WERI-Rb-1 (cell line): ENCODE results near the gene CYP27C1.

Source experiments
- DNase-seq: peaks from one replicate; pipeline ENCODE4 v3.0.0-alpha.2; 2020
- H3K27ac ChIP-seq: fragments of 250-450 bp; sonication (Bioruptor Pico); 2 replicates; pipeline ENCODE4 v1.5.1; 2020; ENCODE audit warnings: mild to moderate bottlenecking, moderate library complexity
- H3K27me3 ChIP-seq: fragments of 250-450 bp; sonication (Bioruptor Pico); 2 replicates; pipeline ENCODE4 v1.5.1; 2021; ENCODE audit warnings: mild to moderate bottlenecking, low read depth, moderate library complexity; ENCODE audit not compliant: insufficient read depth, severe bottlenecking
- H3K36me3 ChIP-seq: fragments of 250-450 bp; sonication (Bioruptor Pico); 2 replicates; pipeline ENCODE4 v1.5.1; 2020; ENCODE audit warnings: mild to moderate bottlenecking, moderate library complexity
- H3K4me3 ChIP-seq: 2 replicates; pipeline ENCODE4 v1.5.1; 2011; ENCODE audit warnings: low read depth, mild to moderate bottlenecking, control low read depth, low read length
- H3K9me3 ChIP-seq: fragments of 250-450 bp; sonication (Bioruptor Pico); 2 replicates; pipeline ENCODE4 v1.5.1; 2021; ENCODE audit warnings: mild to moderate bottlenecking, moderate library complexity; ENCODE audit not compliant: severe bottlenecking
- CTCF ChIP-seq: IDR thresholded peaks from 2 replicates; pipeline ENCODE4 v1.5.1; 2011; ENCODE audit warnings: low read depth, mild to moderate bottlenecking, control low read depth, inconsistent platforms, low read length

Gene CYP27C1

DNA sequence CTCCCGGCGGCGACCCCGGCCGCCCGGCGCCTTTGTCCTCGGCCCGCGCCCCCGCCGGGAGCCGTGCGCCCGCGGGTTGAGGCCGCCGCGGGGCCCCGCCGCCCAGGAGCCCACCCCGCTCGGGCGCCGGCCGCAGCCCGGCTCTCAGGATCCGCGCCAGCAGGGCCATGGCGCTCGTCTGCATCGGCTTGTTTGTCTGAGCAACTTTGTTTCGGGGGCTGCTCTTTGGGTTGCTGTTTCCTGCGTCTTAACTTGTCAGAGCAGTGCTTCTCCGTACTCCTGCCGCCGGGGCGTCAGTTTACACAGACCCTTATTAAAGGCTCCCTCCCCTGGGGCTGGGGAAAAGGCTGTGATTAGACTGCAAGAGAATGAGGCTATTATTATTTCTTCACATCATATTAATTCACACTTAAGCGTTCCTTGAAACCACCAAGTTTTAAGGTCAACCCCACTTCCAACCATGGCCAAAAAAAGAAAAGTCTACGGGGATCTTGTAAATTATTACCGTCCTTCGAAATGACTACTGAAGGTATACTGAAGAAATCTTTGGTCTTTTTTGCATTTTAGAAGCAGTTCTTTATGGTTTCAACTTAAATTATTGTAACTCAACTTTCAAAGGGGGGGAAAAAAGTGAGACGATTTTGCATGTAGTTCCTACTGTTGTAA is at the start of gene CYP27C1:
Gene CYP27C1 (minus strand): TSS at position 198 of the 666 bp plus-strand sequence. CDS start 29 bp downstream, at position 169.
- peak; percentile 28 for DNase-seq
- H3K27ac ChIP-seq: peak within 1 kb of the TSS; percentile 81
- H3K9me3 ChIP-seq: no peaks in the 10 kb centered on the region
- no peak for TF ChIP-seq CTCF
- no peaks in the 10 kb centered on the region for H3K27me3 ChIP-seq
- no peaks in the 10 kb centered on the region for H3K36me3 ChIP-seq
- H3K4me3 ChIP-seq: peak within 1 kb of the TSS; percentile 68

DNA sequence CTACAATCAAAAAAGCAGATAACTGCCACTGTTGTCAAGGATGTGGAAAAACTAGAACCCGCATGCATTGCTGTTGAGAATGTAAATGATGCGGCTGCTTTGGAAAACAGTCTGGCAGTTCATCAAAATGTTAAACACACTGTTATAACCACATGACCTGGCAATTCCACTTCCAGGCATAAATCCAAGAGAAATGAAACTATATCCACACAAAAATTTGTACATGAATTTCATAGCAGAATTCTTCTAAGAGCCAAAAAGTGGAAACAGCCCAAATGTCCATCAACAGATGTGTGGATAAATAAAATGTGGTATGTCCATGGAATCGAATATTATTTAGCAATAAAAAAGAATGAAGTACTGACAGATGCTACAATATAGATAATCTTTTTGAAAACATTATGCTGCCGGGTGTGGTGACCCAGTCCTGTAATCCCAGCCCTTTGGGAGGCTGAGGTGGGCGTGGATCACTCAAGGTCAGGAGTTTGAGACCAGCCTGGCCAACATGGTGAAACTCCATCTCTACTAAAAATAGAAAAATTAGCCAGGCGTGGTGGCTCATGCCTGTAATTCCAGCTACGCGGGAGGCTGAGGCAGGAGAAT is 41.8 kb upstream of the CYP27C1 start:
- Histone ChIP-seq H3K4me3 (no peak overlapping the region), H3K27me3 (no peaks in the 10 kb centered on the region), H3K9me3 (no peaks in the 10 kb centered on the region), H3K27ac (no peak overlapping the region), H3K36me3 (peaks cover 58% of the 10 kb centered on the region)
- TF ChIP-seq CTCF: no peak
- DNase-seq: no peak

GRCh38 chr2:127259355-127259754 is 39.3 kb upstream of the CYP27C1 start:
- Histone ChIP-seq H3K9me3 (no peaks in the 10 kb centered on the region), H3K4me3 (no peak overlapping the region), H3K27ac (no peak overlapping the region), H3K27me3 (no peaks in the 10 kb centered on the region), H3K36me3 (peaks cover 58% of the 10 kb centered on the region)
- DNase-seq: no peak
- TF ChIP-seq CTCF: no peak

GRCh38 chr2:127256866-127257265 is 36.8 kb upstream of the CYP27C1 start:
- Histone ChIP-seq H3K9me3 (no peaks in the 10 kb centered on the region), H3K4me3 (no peak overlapping the region), H3K36me3 (peaks cover 51% of the 10 kb centered on the region), H3K27ac (no peak overlapping the region), H3K27me3 (no peaks in the 10 kb centered on the region)
- DNase-seq: no peak
- TF ChIP-seq CTCF: no peak

DNA sequence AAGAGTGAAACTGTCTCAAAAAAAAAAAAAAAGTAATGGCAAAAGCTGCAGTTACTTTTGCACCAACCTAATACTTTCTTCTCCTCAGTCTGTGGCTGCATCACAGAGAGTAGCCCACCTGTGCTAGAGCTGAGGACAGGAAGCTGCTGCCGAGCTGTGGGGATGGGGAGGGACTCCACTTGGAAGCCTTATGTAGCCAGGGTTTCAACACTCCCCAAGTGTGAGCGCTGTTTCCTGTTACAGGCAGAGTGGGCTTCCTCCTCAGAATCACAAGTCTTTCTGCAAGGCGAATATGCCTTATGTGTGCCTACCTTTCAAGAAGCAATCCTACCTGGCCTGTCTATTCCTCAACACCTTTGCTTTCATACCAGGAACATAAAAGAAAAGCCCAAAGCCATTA is 36.3 kb upstream of the CYP27C1 start:
- H3K27me3 ChIP-seq: no peaks in the 10 kb centered on the region
- H3K36me3 ChIP-seq: peaks cover 46% of the 10 kb centered on the region
- H3K27ac ChIP-seq: no peak overlapping the region
- no peak for DNase-seq
- TF ChIP-seq CTCF: no peak
- no peaks in the 10 kb centered on the region for H3K9me3 ChIP-seq
- H3K4me3 ChIP-seq: no peak overlapping the region
